GM12864 (cell line): ENCODE data around the gene GJB6.

ENCODE experiments used
- DNase-seq: peaks from one replicate; pipeline ENCODE4 v3.0.0-alpha.2; 2011; ENCODE audit warnings: low read depth
- H3K4me3 ChIP-seq: 2 replicates; pipeline ENCODE4 v1.5.1; 2011; ENCODE audit warnings: mild to moderate bottlenecking, low read depth, low read length, control low read depth
- CTCF ChIP-seq: IDR thresholded peaks from 2 replicates; pipeline ENCODE4 v1.5.1; 2011; ENCODE audit warnings: low read depth, mild to moderate bottlenecking, moderate library complexity, low read length, control low read depth, inconsistent platforms; ENCODE audit errors: missing control alignments

Gene GJB6

DNA sequence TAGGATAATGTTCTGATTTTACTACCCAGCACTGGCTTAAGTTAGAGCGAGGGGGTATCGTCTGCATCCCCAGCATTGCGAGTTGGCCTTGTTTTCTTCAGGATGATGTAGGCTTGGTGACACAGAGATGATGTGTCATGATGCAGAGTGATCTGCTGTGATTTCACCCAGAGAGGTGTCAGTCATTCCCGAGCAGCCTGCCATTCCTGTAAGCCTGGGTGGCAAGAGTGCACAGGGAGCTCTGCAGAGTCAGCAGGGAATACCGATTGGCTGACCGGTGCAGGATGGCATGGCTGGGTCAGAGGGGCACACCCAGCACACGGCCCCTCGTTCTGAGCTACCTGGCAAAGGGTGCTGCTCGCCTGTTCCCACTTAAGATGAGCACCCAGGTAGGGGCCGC lies 15.8 kb upstream of the GJB6 start:
- no peak overlapping the region for H3K4me3 ChIP-seq
- DNase-seq, result no peak
- TF ChIP-seq CTCF, result no peak

GRCh38 chr13:20247403-20247802 lies 15.3 kb upstream of the GJB6 start:
- no peak overlapping the region for H3K4me3 ChIP-seq
- no peak for TF ChIP-seq CTCF
- no peak for DNase-seq

- DNase-seq, result no peak
These were observed 9.5 kb upstream of the GJB6 start for GRCh38 chr13:20241593-20241992.

GRCh38 chr13:20239748-20240147 lies 7.6 kb upstream of the GJB6 start:
- no peak for DNase-seq
- no peak overlapping the region for H3K4me3 ChIP-seq
- no peak for TF ChIP-seq CTCF

More at GRCh38 chr13:20241593-20241992, 9.5 kb upstream of the GJB6 start:
- no peak for TF ChIP-seq CTCF
- H3K4me3 ChIP-seq, result no peak overlapping the region

DNA sequence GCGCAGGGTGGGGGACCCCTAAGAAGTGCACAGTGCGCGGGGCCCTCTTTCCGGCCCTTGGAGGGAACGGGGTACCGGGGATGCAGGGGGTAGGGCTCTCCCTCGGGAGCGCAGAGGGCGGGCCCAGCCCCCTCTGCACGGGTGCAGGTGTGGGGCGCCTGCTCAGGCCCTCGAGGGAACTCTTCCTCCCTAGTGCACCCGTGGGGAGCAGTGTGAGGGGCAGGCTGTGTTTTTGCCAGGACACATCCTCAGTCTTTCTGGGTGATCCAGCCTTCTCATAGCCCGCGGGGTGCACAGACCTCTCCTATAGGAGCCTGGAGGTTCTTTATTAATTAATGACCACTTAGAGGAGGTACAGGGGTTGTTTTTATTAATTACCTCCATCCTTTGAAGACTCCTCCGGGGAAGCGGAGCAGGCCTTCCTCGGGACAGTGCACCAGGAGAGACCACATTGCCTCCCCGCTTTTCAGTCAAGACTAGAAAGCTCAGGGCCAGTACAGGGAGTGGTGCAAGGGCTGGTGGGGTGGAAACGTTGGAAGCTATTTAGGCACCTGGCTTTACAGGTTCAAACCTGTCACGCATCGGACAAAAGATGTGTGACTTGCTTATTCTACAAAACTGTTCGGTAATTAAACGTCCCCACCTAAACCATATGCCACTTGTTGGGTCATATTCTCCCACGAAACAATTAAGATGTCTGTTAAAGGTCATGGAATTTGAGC lies 598 bp upstream of the GJB6 start:
- H3K4me3 ChIP-seq, result no peak overlapping the region
- no peak for DNase-seq
- TF ChIP-seq CTCF, result no peak

- no peak for TF ChIP-seq CTCF
- no peak overlapping the region; the same call in 1 of the 2 replicates for H3K4me3 ChIP-seq
- DNase-seq, result no peak
These were observed 943 bp downstream of the GJB6 start for GRCh38 chr13:20230913-20231838.
